ENCODE data around the gene SPANXN4. TPM values are rescaled to one million over a fixed set of nuclear protein-coding genes. Genes with fewer than 3 reads are reported as not detected.

The SPANXN4 gene
- total RNA-seq, 2 donors from 2014 or later = not detected

DNA sequence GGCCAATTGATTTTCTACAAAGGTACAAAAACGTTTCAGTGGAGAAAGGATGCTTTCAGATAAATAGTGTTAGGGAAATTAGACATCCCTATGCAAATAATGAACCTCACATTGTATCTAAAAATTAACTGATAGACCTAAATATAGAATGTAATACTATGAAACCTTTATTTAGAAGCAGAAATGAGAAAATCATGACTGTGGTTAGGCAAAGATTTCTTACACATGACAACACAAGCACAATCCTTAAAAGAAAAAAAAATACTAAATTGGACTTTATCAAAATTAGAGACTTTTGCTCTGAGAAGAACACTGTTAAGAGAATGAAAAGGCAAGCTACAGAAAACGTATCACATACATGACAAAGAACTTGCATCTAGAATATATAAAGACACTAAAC is 43.0 kb upstream of the SPANXN4 start:
- Mint-ChIP-seq H3K9me3 (peaks cover 42% of the 10 kb centered on the region), H3K27ac (no peak overlapping the region), H3K27me3 (ENCODE audit: insufficient read depth) (no peaks in the 10 kb centered on the region), H3K36me3 (ENCODE audit: low read depth) (no peaks in the 10 kb centered on the region), H3K4me1 (no peaks in the 10 kb centered on the region), H3K4me3 (no peak overlapping the region)
- no peaks in the 10 kb centered on the region for H3K4me1 ChIP-seq (ENCODE audit: control insufficient read depth, insufficient read depth, low read length)
- H3K9ac ChIP-seq (ENCODE audit: extremely low read depth, low read length, poor library complexity, severe bottlenecking) = no peak overlapping the region
- H3K36me3 ChIP-seq (ENCODE audit: control insufficient read depth, insufficient read depth, low read length) = no peaks in the 10 kb centered on the region
- no peaks in the 10 kb centered on the region for H3K27me3 ChIP-seq (ENCODE audit: control insufficient read depth, insufficient read depth, low read length, poor library complexity, severe bottlenecking)
- no peak for DNase-seq
- H3K27ac ChIP-seq (ENCODE audit: low read depth, low read length) = no peak overlapping the region
- 50% methylated on average over 2 of the region's 2 CpGs; no CpG with 5 or more reads in 1 of the 2 experiments for WGBS, 2 experiments (ENCODE audit: insufficient coverage in 1 of 2, insufficient read length in 1 of 2)
- H3K4me3 ChIP-seq (ENCODE audit: low read length) = no peak overlapping the region
- no peaks in the 10 kb centered on the region for H3K9me3 ChIP-seq (ENCODE audit: control insufficient read depth, low read length)
- no peak for TF ChIP-seq CTCF (conservative IDR thresholded peaks at IDR 0.05)

DNA sequence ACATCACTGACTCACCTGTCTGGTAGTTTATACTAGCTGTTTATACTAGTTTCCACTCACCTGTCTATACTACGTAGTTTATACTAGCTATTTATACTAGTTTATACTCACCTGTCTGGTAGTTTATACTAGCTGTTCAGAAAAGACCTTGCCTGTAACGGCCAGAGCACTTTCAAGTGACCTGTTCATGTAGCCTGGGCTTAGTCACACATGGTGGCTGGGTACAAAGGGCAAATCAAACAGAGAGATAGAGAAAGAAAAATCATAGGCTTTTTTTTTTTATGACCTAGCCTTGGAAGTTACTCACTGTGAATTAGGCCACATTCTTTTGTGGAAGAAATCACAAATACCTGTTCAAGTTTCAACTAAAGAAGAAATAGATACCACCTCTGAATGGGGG is 30.7 kb upstream of the SPANXN4 start:
- H3K27me3 ChIP-seq (ENCODE audit: control insufficient read depth, insufficient read depth, low read length, poor library complexity, severe bottlenecking) = no peaks in the 10 kb centered on the region
- Mint-ChIP-seq H3K9me3 (peaks cover 41% of the 10 kb centered on the region), H3K4me3 (no peak overlapping the region), H3K27ac (no peak overlapping the region), H3K36me3 (ENCODE audit: low read depth) (no peaks in the 10 kb centered on the region), H3K4me1 (no peaks in the 10 kb centered on the region), H3K27me3 (ENCODE audit: insufficient read depth) (no peaks in the 10 kb centered on the region)
- H3K9ac ChIP-seq (ENCODE audit: extremely low read depth, low read length, poor library complexity, severe bottlenecking) = no peak overlapping the region
- H3K4me3 ChIP-seq (ENCODE audit: low read length) = no peak overlapping the region
- H3K4me1 ChIP-seq (ENCODE audit: control insufficient read depth, insufficient read depth, low read length) = no peaks in the 10 kb centered on the region
- TF ChIP-seq CTCF (conservative IDR thresholded peaks at IDR 0.05) = no peak
- H3K9me3 ChIP-seq (ENCODE audit: control insufficient read depth, low read length) = no peaks in the 10 kb centered on the region
- H3K36me3 ChIP-seq (ENCODE audit: control insufficient read depth, insufficient read depth, low read length) = no peaks in the 10 kb centered on the region
- H3K27ac ChIP-seq (ENCODE audit: low read depth, low read length) = no peak overlapping the region
- DNase-seq = no peak
- WGBS, 2 experiments (ENCODE audit: insufficient coverage in 1 of 2, insufficient read length in 1 of 2) = 50 to 100% methylated on average over 1 of the region's 2 CpGs

DNA sequence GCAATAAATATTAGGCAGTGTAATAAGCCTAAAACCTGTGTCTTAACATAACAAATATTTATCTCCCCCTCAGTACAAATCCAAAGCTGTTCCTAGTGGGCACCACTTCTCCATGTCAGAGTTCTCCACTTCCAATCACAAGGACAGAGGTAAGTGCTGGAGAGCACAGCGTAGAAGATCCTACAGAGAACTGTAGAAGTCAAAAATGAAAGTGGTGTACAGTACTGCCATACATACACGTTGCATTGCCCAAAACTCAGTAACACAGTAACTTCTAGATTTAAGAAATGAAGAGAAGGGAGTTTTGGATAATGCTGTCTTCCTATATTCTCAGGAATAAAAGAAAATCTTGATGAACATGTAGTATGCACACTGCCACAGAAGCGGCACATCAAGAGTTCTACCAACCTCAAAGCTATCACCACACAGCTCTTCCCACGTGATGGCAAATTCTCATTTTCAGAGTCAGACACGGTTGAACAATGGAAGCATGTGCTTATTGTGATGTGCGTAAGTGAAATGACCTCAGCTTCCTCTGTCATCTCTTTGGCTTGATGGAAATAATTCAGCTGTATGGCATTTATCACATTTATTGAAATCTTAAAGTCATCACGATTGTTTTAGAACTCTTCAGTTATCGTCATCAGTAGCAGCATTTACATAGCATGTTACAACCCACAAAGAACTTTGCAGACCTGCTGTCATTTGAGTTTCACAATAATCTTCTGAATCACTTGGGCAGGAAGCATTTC is 27.1 kb upstream of the SPANXN4 start:
- no peak for DNase-seq
- Histone ChIP-seq H3K4me1 (ENCODE audit: control insufficient read depth, insufficient read depth, low read length) (no peaks in the 10 kb centered on the region), H3K27ac (ENCODE audit: low read depth, low read length) (no peak overlapping the region), H3K4me3 (ENCODE audit: low read length) (no peak overlapping the region), H3K36me3 (ENCODE audit: control insufficient read depth, insufficient read depth, low read length) (no peaks in the 10 kb centered on the region), H3K27me3 (ENCODE audit: control insufficient read depth, insufficient read depth, low read length, poor library complexity, severe bottlenecking) (no peaks in the 10 kb centered on the region), H3K9me3 (ENCODE audit: control insufficient read depth, low read length) (no peaks in the 10 kb centered on the region), H3K9ac (ENCODE audit: extremely low read depth, low read length, poor library complexity, severe bottlenecking) (no peak overlapping the region)
- Mint-ChIP-seq H3K4me1 (no peaks in the 10 kb centered on the region), H3K9me3 (peaks cover 49% of the 10 kb centered on the region), H3K27ac (no peak overlapping the region), H3K27me3 (ENCODE audit: insufficient read depth) (no peaks in the 10 kb centered on the region), H3K36me3 (ENCODE audit: low read depth) (no peaks in the 10 kb centered on the region), H3K4me3 (no peak overlapping the region)
- TF ChIP-seq CTCF (conservative IDR thresholded peaks at IDR 0.05) = no peak
- WGBS, 2 experiments (ENCODE audit: insufficient coverage in 1 of 2, insufficient read length in 1 of 2) = 96% methylated on average over 5 of the region's 8 CpGs; no CpG with 5 or more reads in 1 of the 2 experiments
